Kidney epithelial cell (primary cell): Measurements from ENCODE around the gene FEM1A. TPM values are rescaled to one million over a fixed set of nuclear protein-coding genes. Genes with fewer than 3 reads are reported as not detected.
"Not testable (repeated sequence)": the region's sequence is repeated elsewhere in the genome, so short reads cannot be mapped to it uniquely, and the experiment has no call there.

Experiments used
- DNase-seq: peaks from one replicate; pipeline ENCODE4 v3.0.0-alpha.2; 2010; ENCODE audit warnings: low read depth
- H3K27me3 ChIP-seq: 2 replicates; pipeline ENCODE4 v1.6.0; 2011; ENCODE audit warnings: low read length; ENCODE audit not compliant: control insufficient read depth, insufficient read depth
- H3K36me3 ChIP-seq: 2 replicates; pipeline ENCODE4 v1.5.1; 2011; ENCODE audit warnings: low read length; ENCODE audit not compliant: control insufficient read depth, insufficient read depth
- H3K4me3 ChIP-seq: 2 replicates; pipeline ENCODE4 v1.5.1; 2011; ENCODE audit warnings: low read depth, mild to moderate bottlenecking, control low read depth, low read length
- total RNA-seq: library from RNA; depleted of rRNA; stranded (reverse); fragments of >200 nt; gene quantifications from 2 replicates; pipeline ENCODE4 v1.2.3, GENCODE V29; 2015
- TF ChIP-seq, protein P1 (sequence below): IDR thresholded peaks from 2 replicates; pipeline ENCODE4 v1.5.1; 2011; ENCODE audit warnings: mild to moderate bottlenecking, moderate library complexity, low read length, control low read depth, inconsistent platforms; ENCODE audit not compliant: insufficient read depth, poor library complexity, severe bottlenecking

The FEM1A gene
- total RNA-seq, 1 donor from 2014 or later = 21.0 TPM

DNA sequence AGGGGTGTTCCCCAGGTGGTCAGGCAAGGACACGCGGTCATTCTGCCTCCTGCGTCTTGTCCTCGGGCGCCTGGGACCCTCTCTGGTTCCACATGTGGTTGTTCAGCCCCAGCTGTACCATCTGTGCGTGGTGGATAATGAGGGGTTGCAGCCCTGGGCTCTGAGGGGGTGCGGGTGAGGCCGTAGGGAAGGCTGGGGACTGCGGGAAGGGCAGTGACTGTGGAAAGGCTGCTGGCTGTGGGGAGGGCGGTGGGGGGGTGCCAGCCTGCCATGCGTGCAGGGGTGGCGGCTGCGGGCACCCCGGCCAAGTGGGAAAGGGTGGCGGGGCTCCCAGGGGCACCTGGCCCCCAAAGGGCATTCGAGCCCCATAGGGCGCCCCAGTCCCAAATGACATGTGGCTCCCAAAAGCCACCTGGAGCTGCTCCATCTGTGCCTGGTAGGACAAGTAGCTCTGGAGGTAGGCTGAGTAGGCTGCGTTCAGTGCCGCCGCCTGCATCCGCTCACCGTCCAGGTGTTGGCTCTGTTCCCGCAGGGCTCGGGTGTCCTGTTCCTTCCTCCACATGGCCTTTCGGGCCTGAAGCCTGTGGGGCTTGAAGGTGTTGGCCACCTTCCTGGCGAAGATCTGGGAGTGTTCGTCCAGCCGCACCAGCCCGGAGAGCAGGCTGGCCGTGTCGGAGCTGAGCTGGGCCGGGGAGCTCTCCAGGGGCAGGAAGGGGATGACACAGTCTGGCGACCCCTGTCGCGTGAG lies 24.8 kb downstream of the FEM1A start:
- no peak for DNase-seq
- peaks cover 2% of the 10 kb centered on the region for H3K36me3 ChIP-seq
- H3K4me3 ChIP-seq = no peak overlapping the region
- no peaks in the 10 kb centered on the region for H3K27me3 ChIP-seq
- TF ChIP-seq, protein P1, sequence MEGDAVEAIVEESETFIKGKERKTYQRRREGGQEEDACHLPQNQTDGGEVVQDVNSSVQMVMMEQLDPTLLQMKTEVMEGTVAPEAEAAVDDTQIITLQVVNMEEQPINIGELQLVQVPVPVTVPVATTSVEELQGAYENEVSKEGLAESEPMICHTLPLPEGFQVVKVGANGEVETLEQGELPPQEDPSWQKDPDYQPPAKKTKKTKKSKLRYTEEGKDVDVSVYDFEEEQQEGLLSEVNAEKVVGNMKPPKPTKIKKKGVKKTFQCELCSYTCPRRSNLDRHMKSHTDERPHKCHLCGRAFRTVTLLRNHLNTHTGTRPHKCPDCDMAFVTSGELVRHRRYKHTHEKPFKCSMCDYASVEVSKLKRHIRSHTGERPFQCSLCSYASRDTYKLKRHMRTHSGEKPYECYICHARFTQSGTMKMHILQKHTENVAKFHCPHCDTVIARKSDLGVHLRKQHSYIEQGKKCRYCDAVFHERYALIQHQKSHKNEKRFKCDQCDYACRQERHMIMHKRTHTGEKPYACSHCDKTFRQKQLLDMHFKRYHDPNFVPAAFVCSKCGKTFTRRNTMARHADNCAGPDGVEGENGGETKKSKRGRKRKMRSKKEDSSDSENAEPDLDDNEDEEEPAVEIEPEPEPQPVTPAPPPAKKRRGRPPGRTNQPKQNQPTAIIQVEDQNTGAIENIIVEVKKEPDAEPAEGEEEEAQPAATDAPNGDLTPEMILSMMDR = no peak

- DNase-seq = no peak
- TF ChIP-seq, protein P1 = no peak
- Histone ChIP-seq H3K36me3 (peaks cover 2% of the 10 kb centered on the region), H3K4me3 (no peak overlapping the region), H3K27me3 (no peaks in the 10 kb centered on the region)
Measured at GRCh38 chr19:4816950-4817278, 25.4 kb downstream of the FEM1A start.

DNA sequence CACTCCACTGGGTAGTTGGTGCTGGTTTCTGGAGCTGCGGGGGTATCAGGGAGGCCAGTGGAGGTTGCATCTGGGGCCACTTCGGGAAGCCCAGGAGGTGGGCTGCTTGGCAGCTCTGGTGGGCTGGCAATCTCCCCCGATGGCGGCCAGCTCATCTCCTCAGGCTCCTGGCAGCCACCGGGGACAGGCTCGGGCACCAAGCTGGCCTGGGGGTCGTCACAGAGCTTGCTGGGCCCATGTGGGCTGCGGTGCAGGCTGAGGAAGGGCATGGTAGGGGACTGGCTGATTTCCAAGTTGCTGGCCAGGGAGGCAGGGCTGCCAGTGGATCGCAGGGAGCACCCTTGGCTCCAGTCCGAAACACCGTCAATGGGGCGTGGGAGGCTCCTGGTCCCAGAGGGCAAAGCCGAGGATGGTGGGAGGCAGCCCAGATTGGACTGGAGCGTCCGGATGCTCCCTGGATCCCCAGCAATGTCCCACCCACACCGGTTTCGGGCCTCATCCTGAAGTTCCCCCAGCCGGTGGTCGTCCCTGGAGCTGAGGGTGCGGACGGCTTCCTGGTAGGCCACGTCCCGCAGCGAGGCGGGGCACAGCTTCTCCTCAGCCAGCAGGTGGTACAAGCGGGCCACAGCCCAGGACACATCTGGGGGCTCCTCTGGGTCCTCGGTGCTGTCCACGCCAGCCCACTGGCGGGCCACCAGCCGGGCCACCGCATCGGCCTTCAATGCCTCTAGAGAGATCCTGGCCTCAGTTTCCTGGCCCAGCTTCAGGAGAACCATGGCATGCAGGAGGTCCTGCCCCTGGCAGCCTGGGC lies 26.1 kb downstream of the FEM1A start:
- TF ChIP-seq, protein P1 = no peak
- no peak overlapping the region for H3K4me3 ChIP-seq
- no peaks in the 10 kb centered on the region for H3K27me3 ChIP-seq
- H3K36me3 ChIP-seq = peaks cover 2% of the 10 kb centered on the region
- DNase-seq = no peak

- TF ChIP-seq, protein P1 = no peak
- Histone ChIP-seq H3K4me3 (no peak overlapping the region), H3K27me3 (no peaks in the 10 kb centered on the region), H3K36me3 (peaks cover 2% of the 10 kb centered on the region)
- no peak for DNase-seq
Measured at GRCh38 chr19:4821265-4821664, 29.7 kb downstream of the FEM1A start.

GRCh38 chr19:4822354-4822753 lies 30.8 kb downstream of the FEM1A start:
- not testable (repeated sequence) for H3K27me3 ChIP-seq, H3K36me3 ChIP-seq, DNase-seq, H3K4me3 ChIP-seq

- Histone ChIP-seq H3K27me3 (no peaks in the 10 kb centered on the region), H3K36me3 (no peaks in the 10 kb centered on the region), H3K4me3 (no peak overlapping the region)
- DNase-seq = no peak
- TF ChIP-seq, protein P1 = no peak
Measured at GRCh38 chr19:4823577-4823976, 32.0 kb downstream of the FEM1A start.
